Neural progenitor cell (in vitro differentiated cells): ENCODE results near the gene RPL32.

Experiments
- EZH2 ChIP-seq: fragments of 200-600 bp; sonication (generic); IDR thresholded peaks from 2 replicates; pipeline ENCODE4 v1.6.1; 2017; ENCODE audit warnings: antibody characterized with exemption, mild to moderate bottlenecking, moderate library complexity
- TF ChIP-seq, protein P1 (sequence below): fragments of 200-600 bp; sonication (generic); IDR thresholded peaks from 2 replicates; pipeline ENCODE4 v1.5.1; 2017; ENCODE audit warnings: antibody characterized with exemption, mild to moderate bottlenecking

DNA sequence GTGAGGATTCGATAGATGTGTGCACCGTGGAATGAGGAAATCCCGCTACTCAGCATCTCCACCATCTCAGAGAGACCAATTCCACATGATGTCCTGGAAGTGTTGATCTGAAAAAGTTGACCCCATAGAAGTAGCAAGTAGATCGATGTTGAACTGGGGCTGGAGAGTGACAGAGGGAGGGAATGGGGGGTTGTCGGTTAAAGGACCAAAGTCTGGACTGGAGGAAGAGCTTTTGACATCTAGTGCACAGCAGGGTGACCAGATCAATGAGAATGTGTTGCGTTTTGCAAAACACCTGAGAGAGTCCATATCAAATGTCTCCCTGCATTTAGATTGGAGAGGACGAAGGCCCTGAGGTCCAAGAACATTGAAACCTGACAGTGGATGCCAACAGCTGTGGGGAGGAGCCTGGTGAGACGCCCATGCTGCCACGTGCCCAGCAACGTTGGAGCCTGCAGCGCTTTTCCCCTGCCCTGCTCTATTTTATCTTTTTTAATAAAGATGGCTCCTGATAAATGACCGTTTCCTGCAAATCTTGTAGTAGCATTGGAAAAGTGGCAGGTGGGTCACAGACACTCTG, 30.1 kb upstream of the RPL32 start:
- TF ChIP-seq EZH2: no peak
- TF ChIP-seq, protein P1, sequence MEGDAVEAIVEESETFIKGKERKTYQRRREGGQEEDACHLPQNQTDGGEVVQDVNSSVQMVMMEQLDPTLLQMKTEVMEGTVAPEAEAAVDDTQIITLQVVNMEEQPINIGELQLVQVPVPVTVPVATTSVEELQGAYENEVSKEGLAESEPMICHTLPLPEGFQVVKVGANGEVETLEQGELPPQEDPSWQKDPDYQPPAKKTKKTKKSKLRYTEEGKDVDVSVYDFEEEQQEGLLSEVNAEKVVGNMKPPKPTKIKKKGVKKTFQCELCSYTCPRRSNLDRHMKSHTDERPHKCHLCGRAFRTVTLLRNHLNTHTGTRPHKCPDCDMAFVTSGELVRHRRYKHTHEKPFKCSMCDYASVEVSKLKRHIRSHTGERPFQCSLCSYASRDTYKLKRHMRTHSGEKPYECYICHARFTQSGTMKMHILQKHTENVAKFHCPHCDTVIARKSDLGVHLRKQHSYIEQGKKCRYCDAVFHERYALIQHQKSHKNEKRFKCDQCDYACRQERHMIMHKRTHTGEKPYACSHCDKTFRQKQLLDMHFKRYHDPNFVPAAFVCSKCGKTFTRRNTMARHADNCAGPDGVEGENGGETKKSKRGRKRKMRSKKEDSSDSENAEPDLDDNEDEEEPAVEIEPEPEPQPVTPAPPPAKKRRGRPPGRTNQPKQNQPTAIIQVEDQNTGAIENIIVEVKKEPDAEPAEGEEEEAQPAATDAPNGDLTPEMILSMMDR: no peak
